Measurements from ENCODE around the gene EMILIN1.
A peak's percentile ranks its signal among the peaks of the same experiment; 100 is the strongest.
"Not testable (repeated sequence)": the region's sequence is repeated elsewhere in the genome, so short reads cannot be mapped to it uniquely, and the experiment has no call there.

The EMILIN1 gene

DNA sequence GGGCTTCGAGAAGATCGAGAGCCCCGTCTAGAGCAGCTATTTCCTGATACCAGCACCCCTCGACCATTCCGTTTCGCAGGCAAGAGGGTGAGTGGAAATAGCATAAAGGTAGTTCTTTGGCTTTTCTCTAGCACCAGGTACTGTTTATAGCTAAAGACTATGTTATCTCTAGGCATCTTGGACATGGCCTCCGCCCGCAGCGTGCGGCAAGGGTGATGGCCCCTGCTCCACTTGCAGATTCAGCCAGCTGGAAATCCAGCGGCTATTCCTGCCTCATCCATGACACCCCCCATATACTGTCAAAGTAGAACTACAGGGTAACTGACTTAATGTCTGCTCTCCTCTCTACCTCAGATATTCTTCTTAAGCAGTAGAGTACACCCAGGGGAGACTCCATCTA, 23.7 kb upstream of the EMILIN1 start:
- no peak for DNase-seq

DNA sequence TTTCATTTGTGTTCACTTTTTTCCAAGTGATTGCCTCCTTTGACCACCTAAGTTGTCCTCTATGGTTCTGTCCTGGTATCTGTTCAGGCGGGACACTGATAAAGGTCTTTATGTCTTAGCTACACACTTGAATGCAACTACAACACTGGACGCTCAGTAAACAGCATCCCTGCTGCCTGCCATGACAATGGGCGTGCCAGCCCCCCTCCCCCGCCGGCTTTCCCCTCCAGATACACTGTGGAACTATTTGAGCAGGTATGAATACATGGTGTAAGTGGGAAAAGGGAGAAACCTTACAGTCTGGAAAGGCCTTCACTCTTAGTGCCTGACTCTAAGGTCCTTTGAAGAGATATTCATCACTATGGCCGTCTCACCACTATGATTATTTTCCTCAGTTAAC, 21.2 kb upstream of the EMILIN1 start:
- no peak for DNase-seq

DNA sequence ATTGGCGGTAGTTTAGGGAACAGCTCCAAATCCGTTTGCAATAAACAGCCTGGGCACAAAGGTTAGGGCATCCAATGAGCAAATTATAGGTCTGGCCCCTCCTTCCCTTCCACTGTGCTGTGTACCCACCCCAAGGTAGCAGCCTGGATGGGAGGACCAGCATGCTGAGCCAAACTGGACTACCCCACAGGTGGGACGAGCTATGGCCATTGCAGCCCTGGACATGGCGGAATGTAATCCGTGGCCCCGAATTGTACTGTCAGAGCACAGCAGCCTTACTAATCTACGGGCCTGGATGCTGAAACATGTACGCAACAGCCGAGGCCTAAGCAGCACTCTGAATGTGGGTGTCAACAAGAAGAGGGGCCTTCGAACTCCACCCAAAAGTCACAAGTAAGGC, 20.2 kb upstream of the EMILIN1 start:
- DNase-seq, result no peak

DNA sequence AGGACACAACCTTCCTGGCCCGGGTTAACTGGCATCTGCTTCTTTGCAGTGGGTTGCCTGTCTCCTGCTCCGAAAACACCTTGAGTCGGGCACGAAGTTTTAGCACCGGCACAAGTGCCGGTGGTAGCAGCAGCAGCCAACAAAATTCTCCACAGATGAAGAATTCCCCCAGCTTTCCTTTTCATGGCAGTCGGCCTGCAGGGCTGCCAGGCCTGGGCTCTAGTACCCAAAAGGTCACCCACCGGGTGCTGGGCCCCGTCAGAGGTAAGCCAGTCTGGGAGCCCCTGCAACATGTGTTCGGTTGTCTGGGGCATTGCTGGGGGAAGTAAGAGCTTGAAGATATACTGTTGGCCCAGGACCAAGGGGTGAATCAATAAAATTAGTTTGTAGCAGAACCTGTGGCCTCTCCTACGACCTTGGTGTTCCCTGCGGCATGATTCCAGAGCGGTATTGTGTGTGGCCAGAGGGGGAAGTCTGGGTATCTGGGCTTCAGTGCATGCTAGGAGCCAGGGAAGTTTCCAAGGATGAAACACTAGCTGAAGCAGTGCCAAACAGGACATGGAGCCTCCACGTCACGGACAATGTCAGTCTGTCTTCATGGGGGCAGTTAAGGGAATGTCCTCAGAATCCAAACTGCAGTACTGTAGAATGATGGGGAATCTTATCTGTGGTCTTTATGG, 19.1 kb upstream of the EMILIN1 start:
- no peak for DNase-seq

DNA sequence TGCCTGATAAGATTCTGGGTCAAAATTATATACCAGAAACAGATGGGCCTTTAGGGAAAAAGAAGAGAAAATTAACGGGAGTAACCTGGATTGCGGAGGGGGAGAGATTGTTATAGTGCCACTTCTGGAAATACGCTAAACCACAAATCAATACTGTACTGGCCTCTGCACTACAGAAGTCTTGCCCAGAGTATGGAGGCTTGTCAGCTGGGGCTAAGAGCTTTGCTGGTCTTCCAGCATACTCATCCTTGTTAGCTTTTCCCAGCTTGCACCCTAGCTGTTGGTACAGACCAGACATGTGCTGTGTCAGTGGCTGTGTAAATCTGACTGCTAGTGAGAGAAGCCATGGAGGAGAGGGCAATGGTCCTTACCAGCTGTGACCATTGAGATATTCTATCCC, 18.1 kb upstream of the EMILIN1 start:
- no peak for DNase-seq

DNA sequence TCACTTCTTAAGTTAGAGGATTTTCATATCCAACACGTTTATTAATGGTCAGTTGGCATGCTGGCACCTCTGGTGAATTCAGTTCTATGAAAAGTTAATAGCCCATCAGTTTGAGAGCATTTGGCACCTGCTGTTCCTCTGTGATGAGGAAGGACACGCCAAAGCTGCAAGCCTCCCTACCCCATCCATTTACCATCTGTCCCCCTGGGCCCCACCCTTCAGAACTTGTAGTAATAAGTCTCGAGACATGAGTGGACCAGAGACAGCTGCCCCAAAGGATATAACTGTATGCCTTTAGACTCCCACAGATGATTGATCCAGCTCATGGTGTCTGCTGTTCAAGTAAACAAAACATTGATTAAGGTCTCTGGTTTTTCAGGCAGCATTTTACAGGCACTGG, 13.3 kb upstream of the EMILIN1 start:
- no peak for DNase-seq

DNA sequence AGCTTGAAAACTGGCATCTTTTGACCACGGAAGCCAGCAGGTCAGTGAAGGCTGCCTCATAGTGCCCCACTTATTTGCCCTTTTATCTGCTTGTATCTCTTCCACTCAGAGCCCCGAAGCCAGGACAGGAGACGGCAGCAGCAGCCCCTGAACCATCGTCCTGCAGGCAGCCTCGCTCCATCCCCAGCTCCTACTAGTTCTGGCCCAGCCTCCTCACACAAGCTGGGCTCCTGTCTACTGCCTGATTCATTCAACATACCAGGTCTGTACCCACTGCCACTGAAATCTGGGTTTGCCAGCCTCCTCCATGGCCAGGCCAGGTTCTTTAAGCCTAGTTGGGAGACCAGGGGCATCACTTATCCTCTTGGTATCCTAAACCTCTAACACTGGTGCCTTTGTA, 11.0 kb upstream of the EMILIN1 start:
- DNase-seq, result no peak

DNA sequence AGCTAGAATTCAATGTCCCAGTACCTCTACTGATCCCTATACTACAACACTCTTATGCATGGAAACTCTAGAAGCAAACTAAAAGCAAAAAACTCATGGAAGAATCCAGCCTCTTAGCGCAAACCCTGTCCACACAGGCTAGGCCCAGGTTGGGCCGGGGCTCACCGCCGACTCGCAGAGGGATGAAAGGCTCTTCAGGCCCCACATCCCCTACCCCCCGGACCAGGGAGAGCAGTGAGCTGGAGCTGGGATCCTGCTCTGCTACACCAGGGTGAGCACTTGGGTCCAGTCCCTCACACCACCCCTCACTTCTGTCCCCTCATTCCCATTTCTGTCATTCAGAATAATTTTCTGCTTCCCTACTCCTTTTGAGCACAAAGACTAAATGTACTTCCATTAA, 9.0 kb upstream of the EMILIN1 start:
- no peak for DNase-seq

DNA sequence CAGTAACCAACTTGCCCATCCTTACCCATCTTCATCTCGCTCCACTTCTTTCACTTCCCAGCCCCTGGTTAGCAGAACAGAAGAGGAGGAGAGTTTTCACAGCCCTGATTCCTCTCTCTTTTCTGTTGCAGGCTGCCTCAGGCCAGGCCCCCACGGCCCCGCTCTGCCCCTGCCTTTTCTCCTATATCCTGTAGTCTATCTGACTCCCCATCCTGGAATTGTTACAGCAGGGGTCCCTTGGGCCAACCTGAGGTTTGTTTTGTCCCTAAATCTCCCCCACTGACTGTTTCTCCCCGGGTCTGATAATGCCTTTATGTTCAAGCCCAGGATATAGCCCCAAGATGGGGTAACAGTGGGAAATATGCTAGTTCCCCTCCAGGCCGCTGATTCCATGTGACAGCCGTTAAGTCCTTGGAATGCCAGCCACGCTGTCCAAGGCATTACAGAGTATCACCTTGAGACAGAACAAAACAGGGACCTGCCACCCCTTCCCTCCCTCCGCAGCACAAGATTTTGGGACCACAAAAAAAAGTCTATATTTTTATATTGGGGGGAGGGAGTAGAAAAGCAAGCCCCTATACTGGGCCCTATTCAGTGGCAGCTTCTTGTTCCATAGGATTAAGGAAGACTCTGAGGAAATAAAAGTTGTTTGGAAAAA, 8.3 kb upstream of the EMILIN1 start:
- DNase-seq, result no peak

DNA sequence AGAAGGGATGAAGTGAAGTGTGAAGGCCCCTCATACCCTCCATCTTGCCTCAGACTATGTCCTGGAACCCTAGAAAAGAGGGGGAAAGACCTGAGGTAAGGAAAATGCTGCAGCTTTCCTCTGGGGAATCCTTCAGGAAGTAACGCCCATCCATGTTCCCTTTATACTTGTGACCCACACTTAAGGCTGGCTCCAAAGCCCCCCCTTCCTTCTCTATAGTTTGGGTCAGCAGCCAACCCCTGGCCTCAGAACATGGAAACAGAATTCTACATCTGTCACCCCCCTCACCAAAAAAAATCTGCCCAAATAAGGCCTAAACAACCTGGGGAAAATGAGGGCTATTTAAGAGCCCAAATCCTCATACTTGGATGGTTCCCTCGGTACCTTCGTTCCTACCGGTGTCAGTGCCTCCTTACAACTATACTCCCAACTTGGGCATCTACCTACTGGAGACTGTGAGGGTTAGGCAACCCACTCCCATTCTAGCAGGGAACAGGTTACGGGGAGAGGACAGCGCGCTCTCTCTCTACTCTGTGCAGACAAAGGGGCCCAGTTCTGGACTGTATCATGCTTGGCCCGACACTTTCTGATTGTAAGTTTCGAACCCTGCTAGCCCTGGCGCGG, 7.7 kb upstream of the EMILIN1 start:
- no peak for DNase-seq

DNA sequence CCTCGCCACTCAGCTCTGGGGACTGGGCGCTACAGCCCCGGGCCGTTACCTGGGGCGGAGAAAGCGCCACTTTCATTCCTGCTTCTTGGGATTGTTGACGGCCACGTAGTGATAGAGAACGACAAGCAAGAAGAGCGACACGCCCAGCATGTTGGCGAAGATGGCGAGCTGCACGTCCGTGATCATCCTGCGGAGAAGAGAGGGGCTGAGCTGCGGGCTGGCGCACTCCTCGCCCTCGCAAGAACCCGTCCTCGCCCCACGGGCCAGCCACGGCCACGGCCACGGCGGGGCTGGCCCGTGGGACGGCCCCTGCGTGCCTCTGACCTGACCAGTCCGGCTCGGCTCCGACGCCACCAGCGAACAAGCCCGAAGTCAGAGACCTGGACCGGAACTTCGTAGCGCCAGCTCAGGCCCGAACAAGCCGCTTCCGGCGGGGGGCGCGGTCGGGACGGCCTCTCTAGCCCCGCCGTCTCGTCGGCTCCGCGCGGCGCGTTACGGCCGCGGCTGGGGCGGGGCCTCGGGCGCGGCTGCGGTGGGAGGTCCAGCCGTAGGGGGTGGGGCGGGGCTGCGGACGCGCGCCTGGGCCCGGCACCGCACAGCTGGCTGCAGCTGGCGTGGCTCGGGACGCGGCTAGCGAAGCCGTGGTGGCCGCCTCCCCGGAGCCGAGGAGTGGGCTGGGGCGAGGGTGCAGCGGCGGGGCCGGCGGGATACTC, 7.0 kb upstream of the EMILIN1 start, which contains the start of gene OST4:
TSS of gene OST4 (minus strand) at position 378 of the 713 bp plus-strand sequence.
- DNase-seq, result peak; percentile 93

DNA sequence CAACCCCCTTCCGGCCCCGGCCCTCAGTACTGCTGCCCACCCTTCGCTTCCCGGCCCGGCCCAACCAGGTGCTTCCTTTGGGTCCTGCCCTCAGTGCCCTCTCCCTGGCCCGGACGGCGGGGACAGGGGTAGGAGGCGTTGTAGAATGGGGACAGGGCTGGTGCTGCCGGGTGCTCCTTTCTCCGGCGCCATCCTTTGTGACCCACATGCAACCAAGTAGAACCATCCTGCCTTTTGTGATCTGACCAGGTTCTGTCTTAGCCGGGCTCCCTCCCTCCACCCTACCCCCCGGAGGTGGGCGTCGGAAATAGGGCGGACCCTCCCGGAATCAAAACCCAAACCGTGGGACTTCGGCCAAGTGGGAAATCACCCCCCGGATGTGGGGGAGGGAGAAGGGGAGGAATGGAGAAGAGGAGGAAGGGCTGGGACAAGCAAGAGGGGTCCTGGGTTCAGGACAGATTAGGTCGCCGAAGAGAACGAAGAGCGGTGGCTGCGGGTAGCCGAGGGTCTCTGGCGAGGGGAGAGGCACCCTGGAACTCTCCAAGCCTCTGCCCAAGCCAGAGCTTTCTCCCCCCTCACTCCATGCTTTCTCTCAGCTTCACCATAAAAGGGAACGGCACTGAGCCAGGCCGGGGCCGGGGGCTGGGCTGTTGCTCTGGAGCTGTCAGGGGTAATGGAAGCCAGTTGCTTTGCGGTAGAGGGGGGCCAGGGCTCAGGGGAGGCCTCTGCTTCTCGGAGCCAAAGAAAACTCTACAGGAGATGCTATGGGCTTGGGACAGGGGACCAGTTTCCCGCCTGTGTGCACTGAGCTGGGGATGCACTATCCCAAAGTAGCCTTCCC, 6.2 kb upstream of the EMILIN1 start:
- no peak for DNase-seq

DNA sequence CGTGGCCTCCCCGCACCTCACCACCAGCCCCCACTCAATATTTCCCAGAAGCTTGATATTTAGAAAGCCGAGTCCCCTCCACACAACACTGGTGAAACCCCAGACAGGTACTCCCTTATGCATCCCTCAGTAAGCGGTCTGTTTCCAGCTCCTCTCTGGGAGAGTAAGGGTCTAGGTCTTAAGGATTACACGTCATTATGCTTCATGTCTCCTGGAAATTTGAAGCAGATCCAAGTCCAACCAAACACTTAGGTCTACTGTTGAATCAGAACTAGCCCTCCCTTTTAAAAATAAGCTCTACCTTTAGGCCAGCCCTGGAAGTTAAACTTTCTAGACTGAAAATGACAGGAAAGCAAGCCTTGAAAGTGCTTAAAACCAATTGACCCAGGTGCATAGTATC, 5.5 kb upstream of the EMILIN1 start:
- DNase-seq, result no peak

DNA sequence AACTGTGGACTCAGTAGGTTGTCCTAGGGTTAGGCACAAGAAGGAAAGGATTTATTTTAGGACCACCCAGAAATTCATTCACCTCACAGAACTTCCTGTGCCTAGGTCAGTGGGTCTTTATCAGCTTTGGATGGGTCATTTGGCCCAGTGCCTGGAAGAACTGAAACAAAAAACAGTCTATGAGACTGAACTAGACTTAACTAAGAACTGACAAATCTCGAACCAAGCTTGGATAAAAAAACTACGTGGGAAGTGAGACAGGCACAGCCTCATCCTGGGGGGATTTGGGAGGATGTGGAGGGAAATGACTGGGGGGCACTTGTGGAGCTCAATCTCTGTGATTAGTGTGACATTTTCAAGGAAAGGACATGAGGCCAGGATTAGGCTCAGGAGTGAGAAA, 4.6 kb upstream of the EMILIN1 start:
- no peak for DNase-seq

DNA sequence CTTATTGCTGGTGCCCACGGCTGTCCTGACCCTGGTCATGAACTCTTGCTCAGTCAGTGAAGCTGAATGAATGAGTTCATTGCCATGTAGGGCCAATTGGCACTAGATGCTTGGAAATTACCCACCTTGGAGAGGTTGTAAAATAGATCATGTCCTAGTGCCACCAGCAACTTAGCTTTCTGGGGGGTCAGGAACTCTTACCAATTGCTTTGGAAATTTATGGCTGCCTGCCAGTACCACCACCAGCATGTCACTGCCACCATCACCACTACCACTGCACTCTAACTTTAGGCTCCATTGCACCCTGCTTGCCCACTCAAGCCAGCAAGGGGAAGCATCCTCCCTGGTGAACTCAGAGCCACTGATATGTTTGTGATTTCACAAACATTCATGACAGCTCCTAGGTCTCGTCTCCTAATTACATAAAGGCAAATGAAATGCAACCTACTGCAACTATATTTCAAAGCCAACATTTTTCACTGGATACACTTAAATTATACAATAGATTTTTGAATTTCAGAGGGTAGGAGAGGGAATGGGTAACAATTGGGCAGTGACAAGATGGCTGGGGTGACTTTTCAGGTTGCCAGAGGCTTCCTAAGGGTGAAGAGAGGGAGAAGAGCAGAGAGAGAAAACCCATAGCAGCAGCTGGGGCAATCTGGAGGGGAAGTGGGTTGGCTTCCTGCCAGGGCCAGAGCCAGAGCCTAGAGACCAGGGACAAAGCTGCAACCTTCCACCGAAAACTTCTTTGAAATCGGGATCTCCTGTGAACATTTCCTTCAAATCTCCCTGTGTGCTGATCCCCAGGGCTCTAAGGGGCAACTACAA, 3.5 kb upstream of the EMILIN1 start:
- peak; percentile 41 for DNase-seq

DNA sequence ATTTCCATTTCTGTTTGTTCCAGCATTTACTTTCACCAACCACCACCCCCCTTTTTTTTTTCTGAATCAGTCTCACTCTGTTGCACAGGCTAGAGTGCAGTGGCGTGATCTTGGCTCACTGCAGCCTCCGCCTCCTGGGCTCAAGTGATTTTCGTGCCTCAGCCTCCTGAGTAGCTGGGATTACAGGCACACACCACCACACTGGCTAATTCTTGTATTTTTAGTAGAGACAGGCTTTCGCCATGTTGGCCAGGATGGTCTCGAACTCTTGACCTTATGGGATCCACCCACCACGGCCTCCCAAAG, 2.9 kb upstream of the EMILIN1 start:
- DNase-seq, result not testable (repeated sequence)

DNA sequence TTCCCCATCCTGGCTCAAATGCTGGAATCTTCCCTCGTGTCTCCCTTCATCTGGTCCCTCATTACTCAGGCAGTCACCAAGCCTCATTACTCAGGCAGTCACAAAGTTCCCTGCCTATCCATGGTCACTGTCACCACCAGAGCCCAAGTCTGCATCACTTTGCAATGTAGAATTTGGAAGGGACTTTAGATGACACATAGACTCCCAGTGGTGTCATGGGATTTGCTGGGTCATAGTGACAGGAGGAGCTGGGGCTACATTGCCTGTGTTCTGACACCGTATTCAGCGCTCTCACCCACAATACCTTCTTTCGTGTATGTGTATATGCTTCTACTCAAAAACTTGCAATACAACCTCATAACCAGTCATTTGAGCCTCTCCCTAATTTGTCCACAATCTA, 2.1 kb upstream of the EMILIN1 start:
- no peak for DNase-seq

DNA sequence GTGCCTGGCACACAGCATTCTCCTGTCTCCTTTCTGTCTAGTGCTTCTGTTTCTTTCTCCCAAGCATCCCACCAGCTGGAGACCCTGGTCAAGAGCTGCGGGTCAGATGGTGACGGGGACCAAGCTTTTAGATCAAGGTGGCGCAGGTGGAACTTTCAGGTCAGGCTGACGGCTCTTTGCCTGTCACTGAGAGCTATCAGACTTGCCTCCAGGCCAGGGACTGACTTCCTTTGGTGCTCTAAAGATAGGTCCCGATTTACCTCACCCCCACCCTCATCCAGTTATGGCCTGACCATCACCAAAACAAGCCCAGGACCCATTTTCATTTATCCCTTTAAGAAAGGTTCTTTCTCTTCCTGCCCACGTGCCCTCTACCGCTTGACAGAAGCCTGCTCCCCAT, 1.2 kb upstream of the EMILIN1 start:
- DNase-seq, result no peak

DNA sequence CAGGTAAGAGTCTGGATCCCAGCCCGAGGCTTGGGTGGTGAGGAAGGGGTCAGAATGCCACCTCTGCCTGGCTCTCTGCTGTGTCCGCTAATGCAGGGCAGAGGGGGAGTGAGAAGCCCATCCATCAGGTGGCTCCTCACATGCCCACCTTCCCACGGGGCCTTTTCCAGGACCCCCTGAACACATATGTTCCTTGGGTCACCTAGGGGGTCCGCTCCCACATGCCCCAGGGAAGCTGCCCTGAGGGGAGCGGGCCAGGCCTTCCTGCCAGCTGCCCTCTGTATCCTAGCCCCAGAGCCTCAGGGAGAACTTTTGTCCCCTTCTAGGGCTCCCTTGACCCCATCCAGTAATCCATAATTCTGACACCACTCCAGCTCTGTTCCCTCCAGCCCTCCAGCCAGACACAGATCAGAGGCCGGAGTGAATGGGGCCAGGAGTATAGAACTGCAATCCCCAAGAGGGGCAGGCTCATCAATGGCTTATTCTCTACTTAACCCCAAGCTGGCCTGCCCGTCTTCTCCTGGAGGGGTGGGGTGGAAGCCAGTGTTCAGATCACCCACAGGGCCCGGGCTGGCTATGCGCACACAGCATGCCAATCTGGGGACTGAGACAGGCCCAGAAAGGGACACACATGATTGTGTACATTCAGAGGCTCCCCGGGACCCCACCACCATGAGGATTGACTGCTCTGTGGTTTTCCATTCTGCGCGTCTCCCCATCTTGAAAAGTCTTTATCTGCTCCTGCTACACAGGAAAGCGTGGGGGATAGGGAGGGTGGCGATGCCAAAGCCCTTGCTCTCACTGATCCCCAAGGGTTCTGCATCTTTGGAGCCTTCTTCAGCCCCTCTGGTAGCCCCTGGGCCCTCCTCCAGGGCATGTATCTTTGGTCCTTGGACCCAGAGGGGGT, 1.1 kb downstream of the EMILIN1 start:
- no peak for DNase-seq

DNA sequence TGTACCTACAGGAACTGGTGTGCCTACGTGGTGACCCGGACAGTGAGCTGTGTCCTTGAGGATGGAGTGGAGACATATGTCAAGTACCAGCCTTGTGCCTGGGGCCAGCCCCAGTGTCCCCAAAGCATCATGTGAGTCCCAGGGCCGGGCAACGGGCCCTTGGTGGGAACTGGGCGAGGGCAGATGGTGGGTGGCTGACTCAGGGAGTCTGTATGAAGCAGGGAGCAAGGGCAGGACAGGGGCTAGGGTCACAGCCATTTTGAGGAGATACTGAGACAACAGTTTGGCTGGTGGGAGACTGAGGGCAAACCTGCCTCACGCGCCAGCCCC, 1.7 kb downstream of the EMILIN1 start:
- no peak for DNase-seq

DNA sequence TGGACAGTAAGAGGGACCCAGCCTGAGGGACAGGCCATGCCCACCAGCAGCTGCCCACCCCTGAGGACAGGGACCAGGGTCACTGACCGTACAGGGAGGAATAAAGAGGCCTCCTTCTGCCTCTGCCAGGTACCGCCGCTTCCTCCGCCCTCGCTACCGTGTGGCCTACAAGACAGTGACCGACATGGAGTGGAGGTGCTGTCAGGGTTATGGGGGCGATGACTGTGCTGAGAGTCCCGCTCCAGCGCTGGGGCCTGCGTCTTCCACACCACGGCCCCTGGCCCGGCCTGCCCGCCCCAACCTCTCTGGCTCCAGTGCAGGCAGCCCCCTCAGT, 2.2 kb downstream of the EMILIN1 start:
- DNase-seq, result no peak

Measured in NCI-H510A (cell line).